Breast epithelium (tissue), 3 donors: Measurements from ENCODE around the gene ITM2B.

ENCODE experiments used
- CTCF ChIP-seq, 3 donors: fragments of 450-650 bp; IDR thresholded peaks; one replicate each; pipeline ENCODE4 v1.5.1; 2016 to 2017; ENCODE audit warnings: antibody characterized with exemption in 3 of 3, mild to moderate bottlenecking in 3 of 3, moderate library complexity in 3 of 3
- POLR2A ChIP-seq: fragments of 450-650 bp; IDR thresholded peaks from one replicate; pipeline ENCODE4 v1.6.1; 2016; ENCODE audit warnings: antibody characterized with exemption, mild to moderate bottlenecking, moderate library complexity

GRCh38 chr13:48302871-48303358 is 69.9 kb downstream of the ITM2B start:
- TF ChIP-seq CTCF (IDR thresholded peaks at IDR 0.05) (no peak), POLR2A (no peak)
